ENCODE results near the gene MIPEP. TPM values are rescaled to one million over a fixed set of nuclear protein-coding genes. Genes with fewer than 3 reads are reported as not detected.

Gene MIPEP
- total RNA-seq, 1 donor from 2014 or later: 15.7 TPM

GRCh38 chr13:23770428-23770827, 118.8 kb downstream of the MIPEP start:
- H3K27ac Mint-ChIP-seq: no peak overlapping the region

GRCh38 chr13:23769401-23769800, 119.8 kb downstream of the MIPEP start:
- TF ChIP-seq CTCF (IDR thresholded peaks at IDR 0.05; ENCODE audit: unreplicated experiment): no peak
- no peaks in the 10 kb centered on the region for H3K36me3 Mint-ChIP-seq (ENCODE audit: insufficient read depth)

More at GRCh38 chr13:23770428-23770827, 118.8 kb downstream of the MIPEP start:
- no peaks in the 10 kb centered on the region for H3K4me1 Mint-ChIP-seq (ENCODE audit: low read depth)
- H3K4me3 Mint-ChIP-seq (ENCODE audit: low read depth): no peak overlapping the region
- no peaks in the 10 kb centered on the region for H3K9me3 Mint-ChIP-seq (ENCODE audit: low read depth)
- H3K36me3 Mint-ChIP-seq (ENCODE audit: insufficient read depth): no peaks in the 10 kb centered on the region
- TF ChIP-seq CTCF (IDR thresholded peaks at IDR 0.05; ENCODE audit: unreplicated experiment): peak; percentile 22
- no peaks in the 10 kb centered on the region for H3K27me3 Mint-ChIP-seq
- DNase-seq (ENCODE audit: low spot score, unreplicated experiment): no peak

GRCh38 chr13:23767838-23768237, 121.4 kb downstream of the MIPEP start:
- no peak overlapping the region for H3K4me3 Mint-ChIP-seq (ENCODE audit: low read depth)
- no peak overlapping the region for H3K27ac Mint-ChIP-seq
- H3K9me3 Mint-ChIP-seq (ENCODE audit: low read depth): no peaks in the 10 kb centered on the region
- H3K27me3 Mint-ChIP-seq: peaks cover 4% of the 10 kb centered on the region
- no peaks in the 10 kb centered on the region for H3K36me3 Mint-ChIP-seq (ENCODE audit: insufficient read depth)
- no peak for DNase-seq (ENCODE audit: low spot score, unreplicated experiment)
- H3K4me1 Mint-ChIP-seq (ENCODE audit: low read depth): peaks cover 2% of the 10 kb centered on the region
- TF ChIP-seq CTCF (IDR thresholded peaks at IDR 0.05; ENCODE audit: unreplicated experiment): no peak

More at GRCh38 chr13:23769401-23769800, 119.8 kb downstream of the MIPEP start:
- Mint-ChIP-seq H3K27me3 (no peaks in the 10 kb centered on the region), H3K9me3 (ENCODE audit: low read depth) (no peaks in the 10 kb centered on the region), H3K4me3 (ENCODE audit: low read depth) (no peak overlapping the region), H3K27ac (no peak overlapping the region), H3K4me1 (ENCODE audit: low read depth) (no peaks in the 10 kb centered on the region)
- no peak for DNase-seq (ENCODE audit: low spot score, unreplicated experiment)

- H3K4me1 Mint-ChIP-seq (ENCODE audit: low read depth): peaks cover 2% of the 10 kb centered on the region
- H3K36me3 Mint-ChIP-seq (ENCODE audit: insufficient read depth): no peaks in the 10 kb centered on the region
- no peak overlapping the region for H3K4me3 Mint-ChIP-seq (ENCODE audit: low read depth)
- no peak overlapping the region for H3K27ac Mint-ChIP-seq
- no peak for DNase-seq (ENCODE audit: low spot score, unreplicated experiment)
- H3K27me3 Mint-ChIP-seq: peaks cover 7% of the 10 kb centered on the region
- TF ChIP-seq CTCF (IDR thresholded peaks at IDR 0.05; ENCODE audit: unreplicated experiment): no peak
- no peaks in the 10 kb centered on the region for H3K9me3 Mint-ChIP-seq (ENCODE audit: low read depth)
These were observed 122.3 kb downstream of the MIPEP start for GRCh38 chr13:23766939-23767338.

- DNase-seq (ENCODE audit: low spot score, unreplicated experiment): no peak
- Mint-ChIP-seq H3K4me3 (ENCODE audit: low read depth) (no peak overlapping the region), H3K4me1 (ENCODE audit: low read depth) (peaks cover 2% of the 10 kb centered on the region), H3K27ac (no peak overlapping the region), H3K36me3 (ENCODE audit: insufficient read depth) (no peaks in the 10 kb centered on the region), H3K27me3 (peaks cover 7% of the 10 kb centered on the region), H3K9me3 (ENCODE audit: low read depth) (no peaks in the 10 kb centered on the region)
- no peak for TF ChIP-seq CTCF (IDR thresholded peaks at IDR 0.05; ENCODE audit: unreplicated experiment)
These were observed 122.9 kb downstream of the MIPEP start for GRCh38 chr13:23766283-23766682.

Data from progenitor cell of endocrine pancreas (in vitro differentiated cells).